GM19193 (cell line): ENCODE measurements around the gene NDRG4.
A peak's percentile ranks its signal among the peaks of the same experiment; 100 is the strongest.

ENCODE experiments used
- POLR2A ChIP-seq: IDR thresholded peaks from 4 replicates; pipeline ENCODE4 v1.6.1; 2011; ENCODE audit not compliant: insufficient read depth, insufficient read length; ENCODE audit errors: extremely low read depth

Gene NDRG4

DNA sequence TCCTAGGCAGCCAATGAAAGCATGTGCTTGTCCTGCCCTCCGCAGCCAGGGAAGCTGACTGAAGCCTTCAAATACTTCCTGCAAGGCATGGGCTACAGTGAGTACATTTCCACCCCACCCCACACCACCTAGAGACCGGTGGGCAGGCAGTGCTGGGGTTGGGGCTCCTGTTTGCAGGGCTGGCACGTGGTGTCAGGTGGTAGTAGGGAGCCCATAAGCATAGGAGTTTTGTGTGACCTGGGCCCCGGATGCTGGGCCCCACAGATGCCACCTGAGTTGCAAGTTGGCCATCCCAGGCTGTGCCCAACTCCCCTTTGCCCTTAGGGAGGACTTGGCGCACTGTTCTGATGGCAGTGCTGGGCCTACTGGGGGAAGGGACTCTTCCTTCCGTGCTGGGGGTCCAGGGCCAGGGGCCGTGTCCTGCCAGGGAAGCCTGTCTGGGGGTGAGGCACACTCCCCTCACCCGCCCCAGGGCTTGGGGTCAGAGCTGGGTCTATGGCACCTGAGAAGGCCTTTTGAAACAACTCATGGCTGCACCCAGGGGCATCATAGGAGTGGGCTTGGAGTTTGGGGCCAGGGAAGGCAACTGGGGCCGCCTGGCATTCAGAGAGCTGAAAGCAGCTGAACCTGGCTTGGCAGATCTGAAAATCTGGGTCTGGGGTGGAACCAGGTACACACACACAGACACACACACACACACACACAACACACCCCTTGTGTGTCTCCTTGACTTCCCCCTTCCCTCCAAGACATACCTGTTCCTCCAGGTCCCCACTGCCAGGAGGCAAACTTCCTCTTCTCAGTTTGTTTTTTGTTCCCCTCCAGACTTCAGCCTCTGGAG is 9.5 kb downstream of the NDRG4 start:
- TF ChIP-seq POLR2A, result no peak

GRCh38 chr16:58510097-58510775 is 10.3 kb downstream of the NDRG4 start:
- no peak for TF ChIP-seq POLR2A

- no peak for TF ChIP-seq POLR2A
Measured at GRCh38 chr16:58510776-58511628, 11.1 kb downstream of the NDRG4 start.

GRCh38 chr16:58511933-58512815 is 12.2 kb downstream of the NDRG4 start:
- no peak for TF ChIP-seq POLR2A

DNA sequence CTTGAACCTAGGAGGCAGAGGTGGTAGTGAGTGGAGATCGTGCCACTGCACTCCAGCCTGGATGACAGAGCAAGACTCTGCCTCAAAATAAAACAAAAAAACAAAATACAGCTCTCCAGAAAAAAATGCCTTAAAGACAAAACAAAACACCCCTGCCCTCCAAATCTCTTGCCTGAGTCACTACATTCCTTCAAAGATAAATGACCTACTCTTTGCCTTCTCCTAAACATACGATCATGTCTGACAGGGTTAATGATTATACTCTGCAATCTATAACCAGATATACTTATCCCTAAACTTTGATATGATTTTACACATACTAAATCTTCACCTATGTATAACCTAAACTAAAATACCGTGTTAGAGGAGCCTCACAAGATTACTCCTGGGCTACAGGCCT is 13.9 kb downstream of the NDRG4 start:
- TF ChIP-seq POLR2A, result no peak

- peak; percentile 66 for TF ChIP-seq POLR2A
Measured at GRCh38 chr16:58515125-58515870, 15.4 kb downstream of the NDRG4 start, which contains the start of gene SETD6. Gene SETD6, plus strand, starts transcription at chr16:58515517. Its CDS starts 21 bp downstream, at chr16:58515538.

GRCh38 chr16:58515871-58516767 is 16.2 kb downstream of the NDRG4 start:
- no peak for TF ChIP-seq POLR2A

- peak; percentile 2 for TF ChIP-seq POLR2A
Measured at GRCh38 chr16:58516768-58517107, 16.8 kb downstream of the NDRG4 start.

GRCh38 chr16:58518083-58518979 is 18.4 kb downstream of the NDRG4 start:
- TF ChIP-seq POLR2A, result no peak

GRCh38 chr16:58518980-58519368 is 19.0 kb downstream of the NDRG4 start:
- no peak for TF ChIP-seq POLR2A

- no peak for TF ChIP-seq POLR2A
Measured at GRCh38 chr16:58519707-58520106, 19.8 kb downstream of the NDRG4 start.

- no peak for TF ChIP-seq POLR2A
Measured at GRCh38 chr16:58530179-58530578, 30.2 kb downstream of the NDRG4 start.
